ENCODE data around the gene CPNE2. TPM values are rescaled to one million over a fixed set of nuclear protein-coding genes. Genes with fewer than 3 reads are reported as not detected.
"Not testable (repeated sequence)": the region's sequence is repeated elsewhere in the genome, so short reads cannot be mapped to it uniquely, and the experiment has no call there.

The CPNE2 gene
- total RNA-seq, 1 donor from 2014 or later = 23.3 TPM

DNA sequence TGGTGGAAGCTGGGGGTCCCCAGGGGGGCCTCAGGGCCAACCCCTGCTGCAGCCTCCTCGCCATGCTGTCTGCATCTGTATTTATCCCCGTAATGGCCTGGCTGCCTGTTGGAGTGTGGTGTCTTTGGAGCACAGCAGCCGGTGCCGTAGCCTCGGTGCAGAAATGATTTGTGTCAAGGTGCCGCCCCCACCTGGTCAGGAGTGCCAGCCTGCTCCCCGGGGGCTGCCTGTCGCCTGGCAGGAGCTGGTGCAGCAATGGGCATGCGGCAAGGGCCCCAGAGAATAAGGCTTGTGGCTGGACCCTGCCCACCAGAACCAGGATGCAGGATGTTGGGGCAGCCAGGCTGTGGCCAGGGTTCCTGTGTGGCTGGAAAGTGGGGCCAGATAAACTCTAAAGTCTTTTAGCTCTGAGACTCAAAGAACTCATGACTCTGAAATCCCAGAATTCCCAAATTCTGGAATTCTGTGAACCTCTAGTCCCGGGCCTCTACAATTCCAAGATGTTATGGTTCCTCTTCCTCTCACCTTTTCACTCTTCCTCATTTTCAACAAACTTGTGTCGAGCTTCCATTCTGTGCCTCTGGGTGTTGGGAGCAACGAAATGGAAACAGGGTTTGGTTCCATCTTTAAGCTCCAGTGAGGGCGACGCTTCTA lies 5.9 kb downstream of the CPNE2 start:
- DNase-seq = no peak

DNA sequence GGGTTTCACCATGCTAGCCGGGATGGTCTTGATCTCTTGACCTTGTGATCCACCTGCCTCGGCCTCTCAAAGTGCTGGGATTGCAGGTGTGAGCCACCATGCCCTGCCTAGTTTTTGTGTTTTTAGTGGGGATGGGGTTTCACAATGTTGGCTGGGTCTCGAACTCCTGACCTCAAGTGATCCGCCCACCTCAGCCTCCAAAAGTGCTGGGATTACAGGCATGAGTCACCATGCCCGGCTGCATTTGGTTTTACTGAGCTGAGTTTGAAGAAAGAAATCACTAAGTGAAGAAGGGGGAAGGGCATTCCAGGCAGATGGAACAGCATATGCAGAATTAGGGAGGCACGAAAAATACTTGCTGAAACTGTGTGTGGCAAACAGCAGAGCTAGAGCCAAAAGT lies 7.6 kb downstream of the CPNE2 start:
- DNase-seq = not testable (repeated sequence)

DNA sequence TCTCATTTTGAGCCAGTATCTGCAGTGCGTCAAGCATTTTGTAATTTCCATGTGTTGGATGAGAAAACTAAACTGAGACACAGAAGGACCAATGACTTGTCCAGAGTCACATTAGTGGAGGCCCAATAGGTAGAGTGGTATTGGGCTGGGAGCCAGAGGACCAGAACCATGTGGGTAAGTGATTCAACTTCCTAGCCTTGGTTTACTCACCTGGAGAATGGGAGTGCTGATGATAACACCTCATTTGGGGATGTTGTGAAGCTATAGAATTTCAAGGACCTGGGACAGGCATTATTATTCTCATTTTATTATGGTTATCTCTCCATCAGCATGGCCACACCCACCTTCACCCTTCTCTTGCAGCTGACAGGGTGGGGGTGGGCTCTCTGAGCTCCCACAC lies 8.1 kb downstream of the CPNE2 start:
- no peak for DNase-seq

DNA sequence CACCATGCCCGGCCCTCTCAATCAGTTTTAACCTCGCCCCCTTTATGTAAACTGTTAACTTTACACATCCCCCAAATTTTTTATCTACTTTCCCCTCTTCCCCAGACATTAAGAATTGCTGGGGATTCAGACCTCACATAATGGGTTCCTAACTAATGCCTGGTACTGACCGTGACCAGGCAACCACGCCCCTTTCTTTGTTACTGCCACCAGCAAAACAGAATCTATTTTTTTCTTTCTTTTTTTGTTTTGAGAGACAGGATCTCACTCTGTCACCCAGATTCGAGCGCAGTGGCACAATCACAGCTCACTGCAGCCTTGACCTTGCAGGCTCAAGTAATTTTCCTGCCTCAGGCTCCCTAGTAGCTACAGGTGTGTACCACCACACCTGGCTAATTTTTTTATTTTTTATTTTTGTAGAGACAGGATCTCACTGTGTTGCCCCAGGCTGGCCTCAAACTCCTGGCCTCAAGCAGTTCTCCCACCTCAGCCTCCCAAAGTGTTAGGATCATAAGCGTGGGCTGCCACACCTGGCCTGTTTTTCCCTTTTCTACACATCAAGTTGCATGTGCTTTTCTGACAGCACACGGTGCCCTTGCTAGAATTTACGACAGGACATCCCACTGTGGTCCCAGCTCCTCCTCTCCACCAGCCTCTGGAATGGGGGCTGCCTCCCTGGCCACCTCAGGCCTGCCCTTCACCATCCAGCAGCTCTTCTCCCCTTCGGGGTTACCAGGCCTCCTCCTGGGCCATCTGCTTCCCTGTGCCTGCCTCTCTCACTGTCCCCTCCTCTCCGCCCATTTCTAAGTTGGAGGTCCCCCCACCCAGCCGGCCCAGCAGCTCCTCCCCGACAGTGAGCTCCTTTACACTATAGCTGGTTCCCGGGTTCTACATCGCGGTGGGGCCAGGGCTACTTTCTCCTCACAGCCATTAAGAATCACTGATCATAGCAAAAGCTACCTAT lies 10.8 kb downstream of the CPNE2 start:
- DNase-seq = no peak

DNA sequence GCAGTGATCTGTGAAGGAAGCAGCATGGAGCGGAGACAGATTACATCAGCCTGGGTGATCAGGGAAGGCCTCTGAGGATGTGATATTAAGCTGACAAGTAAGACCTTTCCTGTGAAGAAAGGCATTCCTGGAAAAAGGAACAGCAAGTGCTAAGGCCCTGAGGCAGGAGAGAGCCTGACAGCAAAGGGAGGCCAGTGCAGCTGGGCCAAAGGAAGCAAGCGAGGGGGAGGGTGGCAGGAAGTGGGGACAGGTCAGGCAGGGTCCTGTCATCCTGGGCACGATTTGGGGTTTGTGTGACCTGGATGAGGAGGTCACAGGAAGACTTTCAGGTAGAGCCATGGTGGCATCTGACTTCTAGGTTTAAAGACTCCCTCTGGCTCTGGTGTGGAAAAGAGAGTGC lies 12.3 kb downstream of the CPNE2 start:
- no peak for DNase-seq

DNA sequence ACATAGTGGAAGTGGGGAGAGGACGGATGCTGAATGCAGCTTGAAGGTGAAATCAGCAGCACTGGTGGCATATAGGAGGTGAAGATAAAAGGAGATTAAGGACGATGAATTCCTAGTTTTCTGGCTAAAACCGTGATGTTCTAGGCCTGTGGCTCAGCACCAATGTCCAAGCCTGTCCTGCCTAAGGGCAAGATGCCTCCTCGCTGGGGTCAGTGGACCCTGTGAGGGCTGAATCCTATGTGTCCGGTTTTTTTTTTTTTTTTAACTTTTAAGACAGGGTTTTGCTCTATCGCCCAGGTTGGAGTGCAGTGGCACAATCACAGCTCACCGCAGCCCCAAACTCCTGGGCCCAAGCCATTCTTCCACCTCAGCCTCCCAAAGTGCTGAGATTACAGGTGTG lies 12.8 kb downstream of the CPNE2 start:
- no peak for DNase-seq

DNA sequence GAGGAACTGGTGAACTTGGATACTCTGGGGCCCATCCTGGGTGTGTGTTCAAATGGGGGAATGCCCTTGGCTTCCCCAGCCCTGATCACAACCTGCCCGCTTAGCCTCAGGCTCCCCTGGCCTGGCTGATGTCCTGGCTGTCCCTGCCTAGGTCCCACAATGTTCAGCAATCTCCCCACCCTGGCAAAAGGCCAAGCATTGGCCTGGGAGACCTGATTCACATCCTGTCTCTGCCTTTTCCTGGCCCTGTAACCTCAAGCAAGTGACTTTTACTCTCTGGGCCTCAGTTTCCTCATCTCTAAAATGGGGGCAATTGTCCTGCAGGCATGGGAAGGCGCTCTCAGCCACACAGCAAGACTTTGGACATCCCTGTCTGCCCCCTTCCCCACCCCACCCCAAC lies 14.4 kb downstream of the CPNE2 start:
- no peak for DNase-seq

DNA sequence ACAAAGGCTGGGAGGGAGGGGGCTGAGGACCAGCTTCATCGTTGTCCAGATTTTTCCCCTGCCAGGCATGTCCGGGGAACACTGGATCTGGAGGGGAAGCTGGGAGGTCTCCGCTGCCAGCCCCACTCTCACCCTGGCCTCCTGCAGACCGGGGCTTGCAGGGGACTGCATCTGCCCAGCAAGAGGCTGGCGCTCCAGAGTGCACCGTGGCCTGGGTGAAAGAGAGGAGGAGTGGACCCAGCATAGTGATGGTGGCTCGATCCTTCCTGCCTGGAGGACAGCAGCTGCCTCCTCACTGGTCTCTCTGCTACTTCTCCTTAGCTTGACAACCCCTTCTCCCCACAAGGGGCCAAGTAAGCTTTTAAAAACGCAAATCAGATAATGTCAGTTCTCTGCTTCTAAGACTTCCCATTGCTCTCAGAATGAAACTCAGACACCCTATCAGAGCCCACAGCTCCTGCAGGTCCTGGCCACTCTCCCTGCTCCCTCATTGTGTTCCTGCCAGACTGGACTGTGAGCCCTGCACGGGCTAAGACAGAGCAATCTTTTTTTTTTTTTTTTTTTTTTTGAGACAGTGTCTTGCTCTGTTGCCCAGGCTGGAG lies 15.0 kb downstream of the CPNE2 start:
- no peak for DNase-seq

DNA sequence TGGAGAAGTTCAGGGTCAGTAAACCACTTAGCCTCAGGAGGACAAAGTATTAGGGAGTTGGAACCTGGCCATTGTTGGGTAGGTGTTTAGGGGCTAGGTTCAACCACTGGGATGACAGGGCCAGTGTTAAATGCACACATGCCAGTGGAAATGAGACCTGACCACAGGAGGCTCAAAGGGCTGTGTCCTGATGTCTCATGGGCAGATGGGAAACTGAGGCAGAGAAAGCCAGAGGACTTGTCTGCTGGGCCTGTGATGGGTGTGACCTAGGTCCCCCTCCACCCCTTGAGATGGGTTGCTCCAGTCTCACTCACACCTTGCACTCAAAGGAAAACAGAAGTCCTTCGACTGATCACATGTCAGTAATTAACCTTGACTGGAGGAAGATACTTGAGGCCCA lies 16.0 kb downstream of the CPNE2 start:
- no peak for DNase-seq

DNA sequence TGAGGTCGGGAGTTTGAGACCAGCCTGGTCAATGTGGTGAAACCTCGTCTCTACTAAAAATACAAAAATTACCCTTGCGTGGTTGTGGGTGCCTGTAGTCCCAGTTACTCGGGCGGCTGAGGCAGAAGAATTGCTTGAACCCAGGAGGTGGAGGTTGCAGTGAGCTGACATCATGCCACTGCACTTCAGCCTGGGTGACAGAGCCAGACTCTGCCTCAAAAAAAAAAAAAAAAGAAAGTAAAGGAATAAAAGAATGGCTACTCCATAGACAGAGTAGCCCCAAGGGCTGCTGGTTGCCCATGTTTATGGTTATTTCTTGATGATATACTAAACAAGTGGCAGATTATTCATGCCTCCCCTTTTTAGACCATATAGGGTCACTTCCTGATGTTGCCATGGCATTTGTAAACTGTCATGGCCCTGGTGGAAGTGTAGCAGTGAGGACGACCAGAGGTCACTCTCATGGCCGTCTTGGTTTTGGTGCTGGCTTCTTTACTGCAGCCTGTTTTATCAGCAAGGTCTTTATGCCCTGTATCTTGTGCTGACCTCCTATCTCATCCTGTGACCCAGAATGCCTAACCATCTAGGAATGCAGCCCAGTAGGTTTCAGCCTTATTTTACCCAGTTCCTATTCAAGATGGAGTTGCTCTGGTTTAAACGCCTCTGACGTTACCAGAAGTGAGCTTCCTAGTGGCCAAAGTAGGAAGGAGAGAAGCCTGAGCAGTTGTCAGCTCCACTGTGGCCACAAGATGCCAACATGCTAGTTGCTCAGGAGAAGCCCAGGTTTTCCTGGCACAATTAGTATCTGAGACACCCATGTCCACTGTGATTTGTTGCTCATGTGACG lies 17.1 kb downstream of the CPNE2 start:
- not testable (repeated sequence) for DNase-seq

DNA sequence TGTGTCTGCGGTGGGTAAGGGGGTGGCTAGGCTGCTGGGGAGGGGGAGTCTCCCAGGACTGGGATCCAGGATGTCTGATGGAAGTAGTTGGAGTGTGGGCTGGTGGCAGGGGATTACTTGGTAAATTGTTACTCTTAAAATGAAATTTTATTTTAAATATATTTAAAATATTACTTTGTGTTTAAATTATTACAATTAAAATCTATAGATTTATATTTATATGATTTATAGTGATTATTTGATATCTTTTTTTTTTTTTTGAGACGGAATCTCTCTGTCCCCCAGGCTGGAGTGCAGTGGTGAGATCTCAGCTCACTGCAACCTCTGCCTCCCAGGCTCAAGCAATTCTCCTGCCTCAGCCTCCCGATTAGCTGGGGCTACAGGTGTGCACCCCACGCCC lies 18.6 kb downstream of the CPNE2 start:
- no peak for DNase-seq

DNA sequence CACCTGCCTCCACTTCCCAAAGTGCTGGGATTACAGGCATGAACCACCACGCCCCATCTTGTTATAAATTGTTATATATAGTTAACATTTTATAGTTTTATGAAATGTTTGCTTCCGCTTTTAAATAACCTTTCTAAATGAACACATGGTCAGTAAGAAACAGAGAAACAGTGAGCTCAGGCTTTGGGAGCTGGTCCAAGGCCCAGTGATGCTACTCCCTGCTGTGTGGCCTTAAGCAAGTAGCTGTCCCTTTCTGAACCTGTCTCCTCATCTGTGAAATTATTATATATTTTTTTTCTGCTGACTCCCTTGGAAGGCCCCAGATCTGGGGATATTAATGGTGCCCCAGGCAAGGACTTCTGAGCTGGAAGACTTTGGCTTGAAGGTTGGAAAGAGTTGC lies 19.0 kb downstream of the CPNE2 start:
- no peak for DNase-seq

DNA sequence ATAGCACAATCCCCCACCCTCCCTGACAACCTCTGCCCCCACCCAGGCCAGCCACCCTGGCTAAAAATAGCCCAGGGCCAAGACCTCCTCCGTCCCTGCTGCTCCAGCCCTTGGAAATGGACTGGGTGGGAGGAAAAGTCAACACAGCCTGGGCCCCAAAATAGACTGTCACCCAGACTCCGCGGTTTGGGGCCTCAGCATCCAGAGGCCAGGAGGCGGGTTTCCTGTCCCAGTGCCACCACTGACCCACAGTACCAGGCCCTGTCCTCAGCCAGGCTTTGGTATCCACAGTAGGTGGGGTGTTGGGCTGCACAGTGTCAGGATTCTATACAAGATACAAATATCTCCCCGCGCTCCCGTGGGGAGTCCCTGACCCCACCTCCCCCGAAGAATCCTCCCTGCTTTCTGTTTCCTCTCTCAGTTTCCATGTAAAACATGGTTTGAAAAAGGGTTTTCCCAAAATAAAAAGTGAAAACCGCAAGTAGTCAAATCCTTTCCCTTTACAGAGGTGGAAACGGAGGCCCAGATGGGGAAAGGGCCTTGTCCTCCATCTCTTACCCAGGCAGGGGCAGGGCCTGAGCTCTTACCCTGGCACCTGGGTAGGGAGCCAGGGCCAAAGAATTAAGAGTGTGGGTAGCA lies 20.1 kb downstream of the CPNE2 start:
- DNase-seq = no peak

DNA sequence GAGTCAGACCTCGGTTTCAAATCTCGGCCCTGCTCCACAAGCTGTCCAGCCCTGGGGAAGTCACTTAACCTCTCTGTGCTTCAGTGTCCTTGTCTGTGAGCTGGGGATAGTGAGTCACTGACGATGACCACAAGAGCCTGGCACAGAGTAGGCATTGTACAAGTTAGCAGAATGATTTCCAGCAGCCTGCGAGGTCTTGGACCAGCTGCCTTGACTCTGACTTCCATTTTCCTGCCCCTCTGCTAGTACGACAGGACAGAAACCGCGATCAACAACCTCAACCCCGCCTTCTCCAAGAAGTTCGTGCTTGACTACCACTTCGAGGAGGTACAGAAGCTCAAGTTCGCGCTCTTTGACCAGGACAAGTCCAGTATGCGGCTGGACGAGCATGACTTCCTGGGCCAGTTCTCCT lies 20.7 kb downstream of the CPNE2 start:
- DNase-seq = no peak

DNA sequence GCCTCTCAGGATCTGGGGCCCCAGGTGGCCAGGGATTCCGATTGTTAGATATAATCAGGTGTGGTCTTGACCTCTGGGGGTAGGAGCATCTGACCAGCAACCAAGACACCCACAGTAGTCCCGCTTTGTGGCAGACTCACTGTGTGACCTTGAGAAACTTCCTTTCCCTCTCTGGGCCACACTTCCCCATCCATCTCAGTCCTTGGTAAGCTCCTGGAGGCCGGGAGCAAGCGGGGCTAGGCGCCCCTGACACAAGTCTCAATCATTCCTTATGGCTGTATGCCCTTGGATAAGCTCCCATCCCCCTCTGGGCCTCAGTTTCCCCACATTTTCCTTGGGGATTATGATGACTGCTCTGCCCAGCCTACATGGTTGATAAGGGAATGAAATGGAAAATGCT lies 21.3 kb downstream of the CPNE2 start:
- DNase-seq = no peak

DNA sequence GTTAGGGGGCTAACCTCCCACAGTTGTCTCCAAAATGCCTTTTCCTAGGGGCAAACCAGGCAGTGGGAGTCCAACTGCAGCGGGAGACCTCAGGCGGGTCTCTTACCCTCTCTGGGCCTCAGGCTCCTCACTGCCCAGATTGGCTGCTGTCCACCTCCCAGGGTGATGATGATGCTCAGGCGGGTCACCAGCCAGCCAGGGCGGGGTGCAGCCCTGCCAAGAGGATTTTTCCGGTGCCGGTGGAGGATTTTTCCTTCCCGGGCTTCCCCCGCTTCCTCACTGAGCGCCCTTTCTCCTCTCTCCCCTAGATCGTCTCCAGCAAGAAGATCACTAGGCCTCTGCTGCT lies 22.8 kb downstream of the CPNE2 start:
- no peak for DNase-seq

DNA sequence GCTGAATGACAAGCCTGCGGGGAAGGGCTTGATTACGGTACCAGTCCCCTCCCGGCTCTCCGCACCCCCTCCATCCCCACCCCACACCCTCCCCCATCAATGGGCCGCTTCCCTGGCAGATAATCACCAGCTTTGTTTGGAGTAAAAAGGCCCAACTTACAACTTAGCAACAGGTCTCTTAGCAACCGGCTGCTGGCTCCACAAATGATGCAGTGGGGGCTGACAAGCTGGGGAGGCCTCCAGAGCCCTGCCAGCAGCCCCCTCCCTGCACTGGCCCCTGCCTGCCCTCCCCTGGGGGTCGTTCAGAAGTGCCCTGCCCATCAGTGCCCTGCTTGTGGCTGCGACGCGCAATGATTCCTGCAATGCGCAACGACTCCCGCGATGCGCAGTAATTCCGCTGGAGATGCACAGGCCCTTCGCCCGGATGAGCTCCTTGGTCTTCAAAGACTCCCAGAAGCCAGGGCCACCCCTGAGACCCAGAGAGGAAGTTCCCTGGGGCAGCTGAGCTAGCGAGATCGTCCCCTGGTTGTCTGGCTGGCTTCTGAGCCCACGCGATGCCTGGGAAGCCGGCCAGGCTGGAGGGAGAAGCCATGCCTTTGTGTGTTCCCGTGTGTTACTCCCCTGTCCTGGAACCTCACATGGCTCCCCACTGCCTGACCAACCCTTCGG lies 23.3 kb downstream of the CPNE2 start:
- peak; percentile 78 for DNase-seq

DNA sequence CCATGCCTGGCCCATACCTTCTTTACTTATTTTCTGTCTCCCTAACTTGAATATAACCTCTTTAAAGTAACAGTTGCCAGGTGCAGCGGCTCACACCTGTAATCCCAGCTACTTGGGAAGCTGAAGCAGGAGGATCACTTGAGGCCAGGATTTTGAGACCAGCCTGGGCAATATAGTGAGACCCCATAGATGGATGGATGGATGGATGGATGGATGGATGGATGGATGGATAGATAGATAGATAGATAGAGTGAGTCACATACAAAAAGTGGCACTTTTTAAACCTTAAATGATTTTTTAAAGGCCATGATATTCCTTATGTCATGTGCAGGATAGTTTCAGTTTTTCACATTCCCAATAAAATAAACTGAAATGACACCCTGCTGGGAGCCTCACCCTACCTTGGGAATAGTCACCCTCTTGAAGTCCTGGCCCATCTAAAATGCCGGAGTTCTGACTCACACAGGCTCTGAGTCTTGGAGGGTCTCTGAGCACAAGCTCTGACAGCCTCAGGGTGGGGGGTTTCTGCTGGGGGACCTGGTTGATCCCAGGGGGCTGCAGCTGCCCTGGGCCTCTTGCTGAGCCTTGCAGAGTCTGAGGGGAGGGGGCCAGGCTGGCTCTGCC lies 26.2 kb downstream of the CPNE2 start:
- no peak for DNase-seq

DNA sequence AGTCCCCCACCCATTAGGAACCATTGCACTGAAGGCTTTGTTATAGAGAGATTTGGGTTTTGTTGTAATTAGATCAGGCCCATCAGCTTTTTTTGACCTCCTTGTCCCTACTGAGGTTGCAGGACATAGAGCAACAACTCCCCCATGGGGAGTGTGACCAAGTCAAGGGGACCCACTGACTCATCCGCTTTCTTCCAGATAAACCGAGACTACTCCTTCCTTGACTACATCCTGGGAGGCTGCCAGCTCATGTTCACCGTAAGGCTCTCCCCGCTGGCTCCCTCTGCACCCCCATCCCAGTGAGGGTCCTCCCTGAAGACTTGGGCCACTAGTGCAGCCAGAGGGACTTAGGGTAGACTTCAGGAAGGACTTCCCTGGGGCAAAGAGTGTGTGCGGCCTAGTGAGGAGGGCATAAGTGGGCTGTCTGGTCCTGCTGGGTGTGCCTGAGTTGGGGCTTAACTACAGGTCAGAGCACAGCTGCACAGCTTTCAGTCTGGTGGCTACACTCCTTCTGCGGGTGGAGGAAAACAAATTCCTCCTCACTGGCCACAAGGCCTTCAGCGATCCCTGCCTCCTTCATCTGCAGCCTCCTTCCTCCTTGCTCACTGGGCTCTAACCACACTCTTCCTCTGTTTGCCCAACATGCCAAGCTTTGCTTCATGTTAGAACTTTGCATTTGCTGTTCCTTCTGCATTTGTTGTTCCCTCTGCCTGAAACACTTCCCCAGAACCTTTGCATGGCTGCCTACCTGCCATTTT lies 31.0 kb downstream of the CPNE2 start:
- no peak for DNase-seq
